Measurements from ENCODE around the gene MS4A18.

MS4A18 gene

GRCh38 chr11:60724420-60724819, at the start of gene MS4A18:
Gene MS4A18, plus strand, starts transcription at chr11:60724720.
- TF ChIP-seq GATA2 (IDR thresholded peaks at IDR 0.05; ENCODE audit: low read depth, low read length) (no peak), GATA3 (IDR thresholded peaks at IDR 0.05; ENCODE audit: low read depth, low read length) (no peak)

DNA sequence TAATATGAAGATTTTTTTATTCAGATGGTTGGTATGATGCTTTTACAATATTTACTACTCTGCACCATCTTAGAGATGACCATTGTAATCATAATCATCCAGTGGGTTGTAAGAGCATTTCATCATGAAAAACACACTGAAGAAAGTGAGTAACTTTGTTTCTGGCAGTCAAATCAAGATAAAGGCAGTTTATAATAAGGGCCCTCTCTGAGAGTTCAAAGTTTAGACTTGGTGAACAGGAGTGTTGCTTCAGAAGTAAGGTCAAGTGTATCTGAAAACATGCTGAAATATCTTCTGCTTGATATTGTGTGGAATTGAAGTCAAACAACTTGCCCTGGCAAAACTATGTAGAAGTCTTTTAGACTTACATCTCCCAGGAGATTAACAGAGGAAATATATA, 44.6 kb upstream of the MS4A18 start:
- TF ChIP-seq GATA2 (IDR thresholded peaks at IDR 0.05; ENCODE audit: low read depth, low read length) (no peak), GATA3 (IDR thresholded peaks at IDR 0.05; ENCODE audit: low read depth, low read length) (no peak)

- TF ChIP-seq GATA2 (IDR thresholded peaks at IDR 0.05; ENCODE audit: low read depth, low read length) (no peak), GATA3 (IDR thresholded peaks at IDR 0.05; ENCODE audit: low read depth, low read length) (no peak)
These were observed 43.9 kb upstream of the MS4A18 start for GRCh38 chr11:60680455-60681119.

- TF ChIP-seq GATA3 (IDR thresholded peaks at IDR 0.05; ENCODE audit: low read depth, low read length) (no peak), GATA2 (IDR thresholded peaks at IDR 0.05; ENCODE audit: low read depth, low read length) (no peak)
These were observed 32.9 kb upstream of the MS4A18 start for GRCh38 chr11:60691661-60692060.

DNA sequence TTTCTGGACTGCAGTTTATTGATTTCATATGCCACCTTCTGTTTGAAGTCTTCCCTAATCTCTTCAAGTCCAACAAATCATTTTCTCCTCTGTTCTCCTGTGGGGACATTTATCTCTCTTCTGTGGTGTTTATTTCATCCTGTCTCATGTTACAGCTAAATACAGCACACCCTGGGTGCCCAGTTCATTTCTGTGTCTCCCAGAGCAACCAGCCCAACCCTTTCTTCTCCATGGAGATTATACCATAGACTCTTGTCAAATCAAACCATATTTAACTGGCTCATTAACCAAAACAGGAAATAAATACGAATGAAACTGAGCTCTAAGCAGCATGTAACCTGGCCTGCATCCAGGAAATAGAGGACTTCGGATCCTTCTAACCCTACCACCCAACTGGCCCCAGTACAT, 25.2 kb upstream of the MS4A18 start, which contains the start of gene MS4A8:
MS4A8 (plus strand) TSS at position 329 of the 408 bp plus-strand sequence. CDS start 1,249 bp downstream, outside the sequence.
- TF ChIP-seq GATA3 (IDR thresholded peaks at IDR 0.05; ENCODE audit: low read depth, low read length) (no peak), GATA2 (IDR thresholded peaks at IDR 0.05; ENCODE audit: low read depth, low read length) (no peak)

DNA sequence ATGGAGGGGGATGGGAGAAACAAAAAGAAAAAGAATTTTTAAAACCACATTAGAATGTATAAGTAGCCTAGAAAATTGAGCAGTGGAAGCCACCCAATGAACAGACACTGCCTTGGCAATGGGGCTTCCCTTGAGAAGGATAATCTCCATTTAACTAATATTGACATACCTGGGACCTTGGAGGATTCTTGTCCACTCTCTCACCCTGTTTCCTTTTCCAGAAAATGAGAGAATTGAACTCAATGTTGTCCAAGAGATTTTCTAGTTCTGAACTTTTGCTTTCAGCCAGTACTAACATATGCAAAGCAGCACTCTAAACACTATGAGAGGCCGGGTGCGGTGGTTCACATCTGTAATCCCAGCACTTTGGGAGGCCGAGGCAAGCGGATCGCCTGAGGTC, 24.6 kb upstream of the MS4A18 start:
- TF ChIP-seq GATA3 (IDR thresholded peaks at IDR 0.05; ENCODE audit: low read depth, low read length) = no peak
- TF ChIP-seq GATA2 (IDR thresholded peaks at IDR 0.05; ENCODE audit: low read depth, low read length) = no peak

GRCh38 chr11:60700689-60701468, 23.6 kb upstream of the MS4A18 start:
- TF ChIP-seq GATA2 (IDR thresholded peaks at IDR 0.05; ENCODE audit: low read depth, low read length) = no peak
- no peak for TF ChIP-seq GATA3 (IDR thresholded peaks at IDR 0.05; ENCODE audit: low read depth, low read length)

DNA sequence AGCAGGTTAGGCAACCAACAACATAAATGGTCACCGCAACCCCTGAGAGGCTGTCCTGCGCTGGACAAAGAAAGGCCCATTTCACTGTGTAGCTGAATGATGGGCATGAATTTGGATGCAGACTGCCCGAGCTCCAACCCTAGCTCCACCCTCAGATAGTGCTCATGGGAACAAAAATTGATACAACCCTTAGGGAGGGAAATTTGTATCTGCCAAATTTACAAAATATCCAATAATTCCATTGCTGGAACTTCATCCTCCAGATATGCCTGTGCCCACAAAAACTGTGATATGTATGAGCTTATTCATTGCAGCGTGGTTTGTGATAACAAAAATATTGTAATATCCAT, 23.1 kb upstream of the MS4A18 start:
- no peak for TF ChIP-seq GATA3 (IDR thresholded peaks at IDR 0.05; ENCODE audit: low read depth, low read length)
- no peak for TF ChIP-seq GATA2 (IDR thresholded peaks at IDR 0.05; ENCODE audit: low read depth, low read length)

DNA sequence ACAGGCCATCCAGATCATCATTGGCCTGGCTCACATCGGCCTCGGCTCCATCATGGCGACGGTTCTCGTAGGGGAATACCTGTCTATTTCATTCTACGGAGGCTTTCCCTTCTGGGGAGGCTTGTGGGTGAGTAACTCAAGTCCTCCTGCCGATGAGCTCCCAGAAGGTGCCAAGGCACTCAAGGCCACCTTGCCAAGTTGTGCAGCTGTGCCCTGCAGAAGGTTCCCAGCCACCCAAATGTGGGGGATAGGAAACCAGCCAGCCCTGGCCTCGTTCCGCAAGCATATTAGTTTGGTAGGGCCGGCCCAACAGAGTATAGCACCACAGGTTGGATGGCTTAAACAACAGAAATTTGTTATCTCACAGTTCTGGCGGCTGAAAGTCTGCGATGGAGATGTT, 21.1 kb upstream of the MS4A18 start:
- TF ChIP-seq GATA2 (IDR thresholded peaks at IDR 0.05; ENCODE audit: low read depth, low read length) (no peak), GATA3 (IDR thresholded peaks at IDR 0.05; ENCODE audit: low read depth, low read length) (no peak)

- TF ChIP-seq GATA2 (IDR thresholded peaks at IDR 0.05; ENCODE audit: low read depth, low read length) (no peak), GATA3 (IDR thresholded peaks at IDR 0.05; ENCODE audit: low read depth, low read length) (no peak)
These were observed 18.6 kb upstream of the MS4A18 start for GRCh38 chr11:60705895-60706294.

GRCh38 chr11:60706931-60707330, 17.6 kb upstream of the MS4A18 start:
- TF ChIP-seq GATA3 (IDR thresholded peaks at IDR 0.05; ENCODE audit: low read depth, low read length) (no peak), GATA2 (IDR thresholded peaks at IDR 0.05; ENCODE audit: low read depth, low read length) (no peak)

DNA sequence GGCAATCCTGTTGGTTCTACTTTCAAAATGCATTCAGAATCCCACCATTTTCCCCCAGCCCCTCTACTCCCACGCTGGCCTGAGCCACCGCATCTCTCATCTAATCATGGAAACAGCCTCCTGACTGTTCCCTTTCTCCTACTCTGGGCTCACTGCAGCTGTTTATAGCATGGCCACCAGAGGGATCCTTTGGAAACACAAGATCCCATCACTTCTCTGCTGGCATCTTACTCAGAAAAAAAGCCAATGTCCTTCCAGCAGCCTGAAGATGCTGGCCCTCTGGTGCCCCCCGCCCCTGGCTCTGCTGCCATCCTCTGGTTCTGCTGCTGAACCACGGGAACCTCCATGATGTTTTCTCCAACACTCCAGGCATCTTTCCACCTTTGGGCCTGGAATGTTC, 14.0 kb upstream of the MS4A18 start:
- TF ChIP-seq GATA3 (IDR thresholded peaks at IDR 0.05; ENCODE audit: low read depth, low read length) (no peak), GATA2 (IDR thresholded peaks at IDR 0.05; ENCODE audit: low read depth, low read length) (no peak)

- TF ChIP-seq GATA3 (IDR thresholded peaks at IDR 0.05; ENCODE audit: low read depth, low read length) (no peak), GATA2 (IDR thresholded peaks at IDR 0.05; ENCODE audit: low read depth, low read length) (no peak)
These were observed 13.2 kb upstream of the MS4A18 start for GRCh38 chr11:60711276-60711675.

DNA sequence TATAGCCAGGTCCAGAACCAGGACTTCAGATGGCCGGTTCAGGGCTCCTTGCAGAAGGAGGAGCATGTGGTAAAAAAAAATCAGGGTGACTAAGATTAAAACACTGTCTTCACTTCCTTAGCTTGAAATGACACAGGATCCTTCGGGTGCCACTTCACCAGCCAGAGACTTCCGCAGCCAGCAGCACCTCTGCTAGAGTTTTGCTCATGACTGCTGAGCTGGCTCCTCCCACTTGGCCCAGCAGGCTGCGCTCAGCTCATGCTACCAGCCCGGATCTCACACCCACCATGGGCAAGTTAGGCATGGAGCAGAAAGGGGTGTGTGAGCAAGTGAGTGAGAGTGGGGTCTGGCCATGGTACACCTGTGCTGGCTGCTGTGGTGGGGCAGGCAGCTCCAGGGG, 6.6 kb upstream of the MS4A18 start:
- TF ChIP-seq GATA2 (IDR thresholded peaks at IDR 0.05; ENCODE audit: low read depth, low read length) = no peak
- TF ChIP-seq GATA3 (IDR thresholded peaks at IDR 0.05; ENCODE audit: low read depth, low read length) = no peak
